DMS 273 (cell line): ENCODE measurements around the gene TFIP11.

Experiments used
- DNase-seq: peaks from one replicate; lab custom pipeline; 2025; ENCODE audit not compliant: unreplicated experiment; lab: John Stamatoyannopoulos, UW

The TFIP11 gene

DNA sequence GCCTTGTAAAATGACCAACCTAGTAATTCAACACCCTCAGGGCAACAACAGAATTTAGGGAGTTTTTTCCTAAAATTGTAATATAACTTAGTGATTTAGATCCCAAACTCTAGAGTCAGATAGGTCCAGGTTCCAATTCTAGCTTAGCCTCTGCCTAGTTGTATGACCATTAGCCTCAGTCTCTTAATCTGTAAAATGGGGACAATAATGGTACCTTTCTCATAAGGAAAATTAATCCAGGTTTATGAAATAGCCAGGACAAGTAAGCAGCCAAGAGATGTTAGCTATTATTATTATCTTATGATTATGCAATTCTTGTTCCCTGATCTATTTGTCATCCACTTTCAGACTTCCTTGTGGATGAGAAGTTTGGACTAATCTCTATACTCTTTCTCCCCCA lies 4.1 kb downstream of the TFIP11 start:
- DNase-seq, result no peak

DNA sequence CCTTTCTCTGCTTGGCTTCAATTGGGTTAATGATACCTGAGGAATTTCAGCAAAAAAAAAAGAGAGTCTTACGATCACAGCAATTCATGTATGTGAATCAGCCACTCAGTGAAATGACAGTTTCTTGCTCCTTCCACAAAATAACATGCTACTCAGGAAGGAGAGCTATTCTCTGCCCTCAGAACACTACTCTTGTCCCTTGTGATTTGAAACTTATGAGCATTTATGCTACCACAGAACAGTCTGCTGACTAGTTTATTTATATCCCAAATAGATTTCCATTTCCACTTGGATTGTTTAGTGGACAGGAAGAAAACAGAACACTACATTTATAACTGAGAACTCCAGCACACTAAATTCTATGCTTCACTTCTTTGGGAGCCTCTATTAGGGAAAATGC lies 8.5 kb downstream of the TFIP11 start:
- no peak for DNase-seq

DNA sequence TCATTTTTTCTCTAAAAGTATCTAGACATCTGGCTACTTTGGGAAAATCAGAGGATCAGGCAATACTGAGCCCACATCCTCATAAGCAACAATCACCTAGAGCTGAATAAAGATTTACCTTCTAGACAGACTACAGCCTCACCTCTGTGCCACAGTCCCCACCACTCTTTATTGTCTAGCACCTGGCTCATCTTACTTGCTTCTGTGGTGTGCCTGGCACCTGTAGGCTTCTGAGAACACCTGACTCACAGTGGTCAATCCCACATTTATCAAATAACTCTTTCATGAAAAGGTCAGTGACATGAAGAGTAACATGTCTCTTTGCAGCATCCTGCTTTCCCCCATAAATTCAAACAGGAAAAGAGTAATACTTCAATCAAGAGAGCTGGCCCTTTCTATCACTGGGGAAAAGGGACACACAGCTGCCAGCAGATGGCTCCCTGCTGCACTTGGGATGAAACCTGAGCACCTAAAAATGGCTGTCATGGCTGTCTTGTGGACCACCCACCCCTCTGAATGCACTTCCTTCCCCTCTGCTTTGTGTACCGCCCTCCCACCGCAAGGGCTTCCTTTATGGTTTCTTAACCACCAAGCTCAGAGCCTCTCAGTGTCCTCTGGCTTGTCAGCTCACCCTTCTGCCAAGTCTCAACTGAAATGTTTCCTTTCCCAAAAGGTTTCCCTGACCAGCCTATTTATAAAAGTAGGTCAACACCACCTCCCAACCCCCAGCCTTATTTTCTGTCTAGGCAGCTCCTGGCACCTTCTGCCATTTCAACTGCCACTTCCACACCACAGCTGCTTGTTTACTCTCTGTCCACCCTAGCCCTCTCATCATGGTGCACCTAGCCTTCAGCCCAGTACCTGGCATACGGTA lies 9.3 kb downstream of the TFIP11 start:
- peak; percentile 43 for DNase-seq

DNA sequence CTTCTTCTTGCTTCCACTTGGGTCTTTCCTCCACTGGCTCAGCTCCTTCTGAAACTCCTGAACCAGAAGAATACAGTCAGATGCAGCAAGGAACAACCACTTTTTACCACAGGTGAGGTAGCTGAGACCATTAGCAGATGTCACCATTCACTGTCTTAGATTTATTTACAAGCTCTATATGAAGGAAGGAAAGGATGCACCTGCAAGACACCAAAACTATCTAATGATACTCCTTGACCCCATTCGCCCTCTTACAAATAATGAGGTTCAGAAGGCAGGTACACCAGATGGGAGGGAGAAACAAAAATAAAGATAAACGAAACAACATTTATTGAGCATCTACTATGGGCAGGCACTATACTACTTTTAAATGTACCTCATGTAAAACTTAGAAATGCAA lies 10.3 kb downstream of the TFIP11 start:
- DNase-seq, result no peak

DNA sequence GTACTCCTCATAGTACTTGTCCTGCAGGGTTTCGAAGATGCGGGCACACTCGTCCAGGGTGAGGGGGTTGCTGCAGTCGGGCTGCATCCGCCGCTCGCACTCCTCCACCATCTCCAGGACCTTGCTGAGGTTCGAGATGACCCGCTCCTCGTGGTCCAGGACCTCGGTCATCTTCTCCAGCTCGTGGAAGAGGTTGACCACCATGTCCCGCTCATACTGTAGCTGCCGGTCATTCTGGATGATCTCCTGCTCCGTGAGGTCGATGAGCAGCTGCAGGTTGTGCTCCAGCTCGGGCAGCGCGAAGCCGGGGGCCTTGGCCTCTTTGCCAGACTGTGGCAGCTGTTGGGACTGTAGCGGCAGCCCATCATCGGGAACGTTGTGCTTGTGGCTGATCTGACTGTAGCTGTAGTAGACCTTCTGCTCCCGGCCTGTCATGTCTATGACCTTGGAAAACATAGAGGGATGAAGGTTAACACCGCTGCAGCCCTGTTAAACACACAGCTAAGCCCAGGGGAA lies 13.0 kb downstream of the TFIP11 start:
- no peak for DNase-seq

DNA sequence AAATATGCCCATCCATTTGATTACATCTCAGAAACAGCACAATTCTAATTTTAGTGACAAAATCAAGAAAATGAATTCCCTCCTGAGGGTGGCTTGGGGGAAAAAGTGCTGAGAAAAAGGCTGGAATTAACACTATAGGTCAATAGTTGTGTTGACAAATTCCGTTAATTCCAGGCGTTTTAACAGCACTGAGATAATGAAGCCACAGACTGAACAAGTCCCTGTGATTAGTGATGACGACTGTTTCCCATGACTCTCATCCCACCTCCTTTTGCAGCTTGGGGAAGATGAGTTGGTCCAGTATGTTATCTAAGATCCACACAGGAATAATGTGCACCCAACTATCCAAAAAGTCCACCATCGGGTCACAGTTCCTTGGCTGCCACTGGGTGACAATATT lies 15.8 kb downstream of the TFIP11 start:
- DNase-seq, result no peak

DNA sequence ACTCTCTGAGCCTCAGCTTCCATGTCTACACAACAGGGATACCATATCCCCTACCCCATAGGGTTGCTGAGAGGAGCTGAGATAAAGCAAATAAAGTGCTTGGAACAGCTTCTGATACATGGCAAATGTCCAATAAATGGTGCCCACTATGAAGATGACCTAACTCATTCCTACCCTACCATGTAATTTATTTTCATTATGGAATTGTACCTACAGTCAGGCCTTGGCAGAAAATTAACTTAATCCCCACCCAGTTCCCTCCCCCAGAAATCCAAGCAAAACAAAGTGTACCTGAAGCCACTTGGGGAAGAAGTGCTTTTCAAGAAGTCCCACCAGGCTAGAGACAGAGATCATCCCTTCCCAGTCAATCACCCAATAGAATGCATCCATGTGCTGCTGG lies 17.8 kb downstream of the TFIP11 start:
- DNase-seq, result no peak

DNA sequence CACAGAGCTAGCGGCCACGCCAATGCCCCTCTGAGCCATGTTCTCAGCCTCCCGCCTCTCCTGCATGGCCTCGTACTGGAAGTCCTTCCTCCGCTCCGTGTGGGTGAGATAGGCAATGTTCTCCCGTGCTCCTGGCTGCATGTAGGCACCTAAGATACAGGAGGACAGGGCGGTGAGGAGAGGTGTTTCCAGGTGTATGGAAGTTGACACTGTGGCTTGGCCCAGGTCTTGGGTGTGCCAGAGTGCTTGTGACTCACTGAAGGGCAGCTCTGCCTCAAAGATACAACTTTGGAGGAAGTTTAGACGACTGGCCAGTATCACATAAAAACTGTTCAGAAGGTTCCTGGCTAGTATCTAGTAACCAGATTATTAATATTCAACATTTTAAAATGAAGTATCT lies 20.1 kb downstream of the TFIP11 start:
- no peak for DNase-seq

DNA sequence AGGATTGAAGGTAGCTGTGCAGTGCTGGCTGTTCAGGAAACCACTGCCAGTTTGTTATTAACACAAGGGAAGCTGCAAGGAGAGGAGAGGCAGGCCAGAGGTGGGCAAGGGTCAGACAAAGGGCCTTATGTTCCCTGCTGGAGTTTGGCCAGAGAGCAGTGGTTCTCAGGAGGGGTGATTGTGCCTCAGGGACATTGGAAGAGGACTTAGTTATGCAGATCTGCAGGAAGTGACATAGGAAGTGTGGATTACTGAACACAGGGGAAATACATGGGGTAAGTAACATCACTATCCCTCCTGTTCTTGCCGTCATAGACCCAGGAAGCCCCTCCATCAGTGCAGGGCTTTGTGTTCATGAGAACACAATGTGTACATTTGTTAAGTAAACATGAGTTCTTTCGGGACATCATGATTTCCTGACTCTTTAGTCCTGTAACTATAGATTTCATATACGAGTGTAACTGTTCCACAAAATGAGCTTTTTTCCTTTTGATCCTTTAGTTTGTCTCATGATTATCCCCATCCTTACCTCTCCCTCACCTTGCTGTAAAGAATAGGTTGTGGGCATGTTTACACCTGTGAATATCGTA lies 22.7 kb downstream of the TFIP11 start:
- no peak for DNase-seq

DNA sequence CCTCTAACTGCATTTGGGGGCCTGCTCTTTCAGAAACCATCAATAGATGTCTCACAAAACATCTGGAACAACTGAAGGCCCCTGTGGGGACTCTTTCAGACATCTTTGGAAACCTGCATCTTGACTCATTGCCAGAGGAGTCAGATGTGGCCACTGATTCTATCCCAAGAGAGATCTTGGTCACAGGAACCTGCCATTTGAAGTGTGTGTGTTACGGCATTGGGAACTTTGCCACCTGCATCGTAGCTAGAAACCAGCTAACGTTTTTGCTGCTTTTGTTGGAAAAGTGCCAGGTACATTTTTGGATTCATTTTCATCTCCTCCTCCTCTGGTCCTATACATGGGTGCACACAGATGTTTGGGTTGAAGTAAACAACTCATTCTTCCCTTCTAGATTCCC lies 24.3 kb downstream of the TFIP11 start:
- no peak for DNase-seq

DNA sequence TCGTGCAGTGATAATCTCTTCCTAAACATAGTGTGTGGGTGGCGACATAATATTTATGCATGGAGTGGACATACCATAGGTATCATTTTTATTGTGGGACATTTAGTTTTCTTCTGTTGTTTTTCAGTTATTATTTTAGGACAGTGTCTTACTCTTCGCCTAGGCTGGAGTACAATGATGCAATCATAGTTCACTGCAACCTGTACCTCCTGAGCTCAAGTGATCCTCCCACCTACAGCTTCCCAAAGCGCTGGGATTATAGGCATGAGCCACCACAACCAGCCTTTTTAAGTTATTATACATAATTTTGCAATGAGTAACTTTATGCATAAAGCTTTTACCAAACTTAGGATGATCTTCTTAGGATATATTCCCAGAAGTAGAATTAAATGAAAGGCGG lies 25.9 kb downstream of the TFIP11 start:
- DNase-seq, result no peak

DNA sequence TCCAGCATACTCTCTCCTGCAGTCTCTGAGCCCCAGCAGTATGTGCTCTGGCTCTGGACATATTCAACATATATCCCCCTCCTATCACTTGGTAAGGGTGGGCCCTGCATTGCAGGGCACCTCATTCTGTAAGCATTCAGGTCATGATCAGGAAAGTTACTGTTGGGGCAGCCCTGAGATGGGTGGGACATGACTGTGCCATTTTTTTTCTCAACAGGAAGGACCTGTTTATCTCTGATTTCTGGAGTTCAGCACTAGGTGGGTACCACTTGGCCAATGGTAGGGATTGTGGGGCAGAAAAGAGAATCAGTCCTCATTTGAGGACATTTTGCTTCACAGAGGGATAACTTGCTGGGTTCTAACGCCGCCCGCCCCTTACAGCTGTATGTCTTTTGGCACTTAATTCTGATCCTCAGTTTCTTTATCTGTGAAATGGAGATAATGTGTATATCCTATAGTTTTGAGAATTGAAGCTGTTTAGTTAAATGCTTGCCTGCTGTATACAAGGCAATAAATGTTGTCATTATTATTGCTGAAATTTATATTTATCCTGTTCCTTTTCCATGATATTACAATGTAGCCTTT lies 26.4 kb downstream of the TFIP11 start:
- DNase-seq, result no peak

DNA sequence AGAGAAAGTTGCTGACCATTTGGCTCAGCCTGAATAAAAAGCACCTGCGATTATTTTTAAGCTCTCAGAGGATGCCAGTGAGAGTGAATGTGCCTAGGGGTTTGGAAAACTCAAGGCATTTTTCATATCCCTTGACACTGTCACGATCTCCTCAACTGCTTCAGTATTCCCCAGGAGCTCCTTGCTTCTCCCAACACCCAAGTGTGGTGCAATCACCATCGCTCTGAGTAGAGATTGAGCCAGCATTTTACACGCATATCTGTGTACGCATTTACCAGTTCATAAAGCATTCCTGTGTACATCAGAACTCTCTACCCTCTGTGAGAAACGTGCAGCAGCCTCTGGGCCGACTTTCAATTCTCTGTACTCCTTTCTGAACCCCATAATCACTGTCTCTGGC lies 27.3 kb downstream of the TFIP11 start:
- DNase-seq, result no peak

DNA sequence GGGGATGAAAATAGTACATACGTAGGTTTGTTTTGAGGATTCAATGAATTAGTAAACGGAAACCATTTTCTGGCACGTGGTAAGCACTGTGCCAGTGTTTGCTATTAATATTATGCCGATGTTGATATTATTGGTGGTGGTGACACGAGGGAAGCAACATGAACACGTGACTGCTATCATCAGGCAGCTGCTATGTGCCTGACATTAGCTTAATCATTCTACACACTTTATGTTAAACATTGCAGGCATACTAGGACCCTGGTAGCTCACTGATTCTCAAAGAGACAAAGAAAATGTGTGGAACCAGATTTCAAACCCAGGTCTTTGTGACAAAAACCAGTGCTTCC lies 27.9 kb downstream of the TFIP11 start:
- peak; percentile 48 for DNase-seq

DNA sequence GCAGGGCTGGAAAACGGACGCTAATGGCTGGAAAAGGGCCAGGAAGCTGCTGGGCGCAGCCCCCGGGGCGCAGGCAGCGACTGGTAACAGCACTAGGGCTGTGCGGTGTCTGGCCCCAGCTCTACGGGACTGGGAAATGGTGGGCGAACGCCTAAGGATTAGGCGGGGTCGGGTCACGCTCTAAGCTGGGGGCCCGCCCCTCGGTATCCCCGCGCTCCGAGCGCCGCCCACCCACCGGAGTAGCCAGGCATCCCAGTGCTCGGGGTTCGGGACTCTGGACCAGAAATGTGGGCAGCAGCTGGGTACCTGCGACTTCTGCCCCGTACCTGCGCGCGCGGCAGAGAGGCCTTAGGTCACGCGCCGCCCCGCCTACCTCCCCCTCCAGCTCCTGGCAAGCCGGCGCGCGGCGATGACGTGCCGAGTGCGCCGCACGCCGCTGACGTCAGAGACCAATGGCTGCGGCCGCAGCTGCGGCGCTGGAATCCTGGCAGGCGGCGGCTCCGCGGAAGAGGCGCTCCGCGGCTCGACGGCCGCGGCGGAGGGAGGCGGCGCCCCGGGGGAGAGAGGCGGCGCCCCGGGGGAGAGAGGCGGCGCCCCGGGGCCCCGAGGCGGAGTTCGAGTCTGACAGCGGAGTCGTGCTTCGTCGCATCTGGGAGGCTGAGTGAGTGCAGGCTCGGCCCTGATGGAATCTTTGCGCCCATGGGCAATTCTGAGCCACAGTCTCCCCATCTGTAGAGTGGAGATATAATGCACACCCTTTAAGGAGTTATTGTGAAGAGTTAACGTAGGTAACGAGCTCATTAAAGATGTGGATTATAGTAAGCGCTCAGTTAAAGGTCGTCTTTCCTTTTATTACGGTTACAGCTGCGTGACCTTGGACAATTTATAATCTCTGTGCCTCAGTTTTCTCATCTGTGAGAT lies 28.6 kb downstream of the TFIP11 start, which contains the start of the genes HPS4 and SRRD:
Gene HPS4, minus strand, starts transcription at position 345 of the 921 bp plus-strand sequence. CDS start 2,021 bp downstream, outside the sequence.
Gene SRRD, plus strand, starts transcription at position 439 of the 921 bp plus-strand sequence. Its CDS starts 14 bp downstream, at position 453.
- peak; percentile 95 for DNase-seq

DNA sequence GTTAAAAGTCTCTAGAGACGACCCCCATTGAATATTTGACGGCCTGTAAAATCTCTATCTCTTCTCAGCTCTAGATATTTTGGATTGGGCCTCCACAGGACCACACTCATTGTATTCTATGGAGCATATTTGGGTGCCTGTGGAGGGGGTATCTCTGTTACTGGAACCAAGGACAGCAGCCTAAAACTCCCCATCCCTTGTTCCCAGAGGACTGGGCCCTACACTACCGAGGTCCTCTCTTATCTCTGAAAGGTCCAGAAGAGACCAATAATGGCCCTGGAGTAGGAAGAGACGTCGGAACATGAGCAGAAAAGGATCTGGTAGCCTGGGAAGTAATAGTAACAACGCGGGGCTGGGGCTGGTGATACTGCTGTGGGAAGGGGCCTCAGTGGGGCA lies 29.2 kb downstream of the TFIP11 start:
- no peak for DNase-seq

DNA sequence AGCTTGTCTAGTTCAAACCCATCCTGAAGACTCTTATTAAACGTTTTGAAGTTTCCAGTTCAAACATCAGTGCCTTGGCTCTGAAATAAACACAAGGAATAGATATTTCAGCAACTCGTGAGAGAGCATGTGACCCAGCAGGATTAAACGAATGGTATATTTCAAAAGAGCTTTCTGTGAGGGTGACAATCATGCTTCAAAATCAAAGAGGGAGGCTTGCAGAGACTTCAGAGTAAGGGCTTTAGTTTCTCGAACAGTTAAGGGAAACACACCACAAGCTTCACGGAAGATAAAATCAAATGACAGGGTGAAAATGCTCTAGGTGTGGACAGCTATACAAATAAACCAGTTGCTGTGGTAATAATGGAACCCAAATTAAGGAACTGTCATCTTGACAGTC lies 30.1 kb downstream of the TFIP11 start:
- DNase-seq, result no peak

DNA sequence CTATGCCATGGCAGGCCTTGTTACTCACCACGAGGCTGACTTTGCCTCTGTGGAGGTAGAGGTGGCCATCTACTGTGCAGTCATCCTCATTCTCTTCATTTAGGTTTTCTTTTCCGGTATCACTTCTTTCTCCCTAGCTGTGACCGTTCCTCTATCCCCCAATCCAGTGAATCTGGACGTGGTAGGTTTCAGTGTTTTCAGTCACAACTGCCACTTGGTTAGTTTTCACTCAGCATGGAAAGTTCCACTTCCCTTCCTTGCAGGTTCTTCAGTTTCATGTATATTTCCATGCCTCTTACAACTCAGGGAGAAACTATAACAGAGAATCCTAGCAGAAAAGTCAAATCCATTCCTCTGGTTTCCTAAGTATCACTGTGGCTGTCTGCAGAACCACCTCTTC lies 30.6 kb downstream of the TFIP11 start:
- no peak for DNase-seq

DNA sequence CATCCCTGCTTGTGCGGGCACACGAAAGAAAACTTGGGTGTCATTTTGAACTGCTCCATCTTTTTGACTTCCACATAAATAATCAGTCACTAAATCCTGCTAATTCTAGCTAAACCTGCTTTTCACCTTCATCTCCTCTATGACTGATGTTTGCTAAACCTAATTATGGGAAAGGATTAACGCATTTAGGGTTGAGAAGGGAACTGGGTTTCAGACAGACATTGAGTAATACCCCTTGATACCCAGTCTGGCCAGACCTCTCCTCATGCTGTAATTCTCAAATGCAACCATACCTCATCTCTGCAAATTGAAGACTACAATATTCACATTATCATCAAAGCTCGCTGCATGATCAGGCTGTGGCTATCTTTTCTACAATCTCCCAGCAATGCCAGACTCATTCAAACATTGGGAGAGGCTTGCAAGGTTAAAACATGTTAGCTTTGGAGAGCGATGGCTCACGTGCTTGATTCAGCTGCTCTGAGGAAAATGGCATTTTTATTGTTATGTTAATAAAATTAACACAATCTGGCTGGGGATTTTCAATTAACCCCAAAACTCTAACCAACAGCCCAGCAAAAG lies 31.1 kb downstream of the TFIP11 start:
- no peak for DNase-seq

DNA sequence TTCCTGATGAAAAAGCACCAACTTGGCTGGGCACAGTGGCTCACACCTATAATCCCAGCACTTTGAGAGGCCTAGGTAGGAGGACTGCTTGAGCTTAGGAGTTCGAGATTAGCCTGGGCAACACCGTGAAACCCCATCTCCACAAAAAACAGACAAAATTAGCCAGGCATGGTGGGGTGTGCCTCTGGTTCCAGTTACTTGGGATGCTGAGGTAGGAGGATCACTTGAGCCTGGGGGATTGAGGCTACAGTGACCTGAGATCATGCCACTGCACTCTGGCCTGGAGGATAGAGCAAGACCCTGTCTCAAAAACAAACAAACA lies 31.7 kb downstream of the TFIP11 start:
- DNase-seq, result no peak
